Astrocyte (in vitro differentiated cells and primary cell): ENCODE measurements around the gene L3MBTL4.

Source experiments
- CTCF ChIP-seq: IDR thresholded peaks from 2 replicates; pipeline ENCODE4 v1.5.1; 2011; ENCODE audit warnings: low read depth, mild to moderate bottlenecking, inconsistent platforms, low read length, moderate library complexity; ENCODE audit not compliant: insufficient read depth
- EZH2 ChIP-seq: IDR thresholded peaks from 2 replicates; pipeline ENCODE4 v1.6.1; 2012; ENCODE audit warnings: mild to moderate bottlenecking, low read length, inconsistent platforms; ENCODE audit not compliant: insufficient read depth

GRCh38 chr18:6118080-6118479 is 296.6 kb downstream of the L3MBTL4 start:
- TF ChIP-seq CTCF (no peak), EZH2 (no peak)
